ENCODE results near the gene RAPGEF2. TPM values are rescaled to one million over a fixed set of nuclear protein-coding genes. Genes with fewer than 3 reads are reported as not detected.

The RAPGEF2 gene
- total and polyA plus RNA-seq, 9 of the 15 experiments (the other 6 are each of a cell fraction or from before 2014, with no cell fraction given): 3.1 to 32.6 (median 23.1) TPM

GRCh38 chr4:159150396-159150795 lies 47.5 kb downstream of the RAPGEF2 start:
- DNase-seq (ENCODE audit: extremely low read depth in 1 of 4, low spot score in 3 of 4) (no peak), FAIRE-seq (no peak), ATAC-seq (peak; percentile 24)
- Histone ChIP-seq H3K9me3 (replicated peaks; ENCODE audit: control insufficient read depth, insufficient read depth, low read depth, low read length) (no peaks in the 10 kb centered on the region), H3K79me2 (ENCODE audit: control insufficient read depth, insufficient read depth, low read length) (peaks cover 93% of the 10 kb centered on the region), H3K4me2 (ENCODE audit: insufficient read depth, low read length) (peak overlapping the region; percentile 90), H2AFZ (ENCODE audit: low read depth, low read length) (peak overlapping the region; percentile 35), H3K9me1 (ENCODE audit: control insufficient read depth, insufficient read depth, low read length) (no peaks in the 10 kb centered on the region), H3K9ac (ENCODE audit: insufficient read depth in 1 of 2, low read depth in 2 of 2, low read length in 2 of 2) (peak overlapping the region; percentile 65 to 69; a peak in 3 of 4 replicates), H3K27me3 (ENCODE audit: control insufficient read depth in 2 of 2, insufficient read depth in 2 of 2, low read length in 2 of 2) (no peaks in the 10 kb centered on the region), H3K27ac (ENCODE audit: extremely low read depth, low read depth, low read length) (peak overlapping the region; percentile 93), H3K4me3 (peak overlapping the region; percentile 1; the same call in 1 of the 2 replicates), H3K4me1 (replicated peaks in 1 of 2; ENCODE audit: control insufficient read depth in 2 of 2, insufficient read depth in 2 of 2, low read length in 2 of 2) (peaks cover 15 to 63% of the 10 kb centered on the region in 2 experiments; a peak in 4 of 5 replicates), H3K36me3 (ENCODE audit: control insufficient read depth, insufficient read depth, low read length) (no peaks in the 10 kb centered on the region), H4K20me1 (replicated peaks; ENCODE audit: control insufficient read depth, insufficient read depth, low read length) (no peaks in the 10 kb centered on the region)
- ChIA-PET POLR2A (interaction anchor here (0.8 to 3.1 kb wide), 6 partner anchors 9 to 294 kb away, joined by 3 to 12 read pairs (median 7); no protein-coding TSS in a partner anchor), CTCF (ENCODE audit: low intra/inter-chr PET ratio) (no interaction called here)
- 21% methylated on average over 5 of the region's 5 CpGs for WGBS (ENCODE audit: insufficient coverage, low coverage, missing lambda C conversion rate)
- intact Hi-C loops (cut with micrococcal nuclease) (loop anchor here (2.0 to 5.0 kb wide), 2 partner anchors 46 to 108 kb away; no protein-coding TSS in a partner anchor), in situ Hi-C loops (cut with MboI) (no loop called here)
- TF ChIP-seq ZNF263 (CRISPR knock-in tag; IDR thresholded peaks at IDR 0.05; ENCODE audit: borderline replicate concordance): no peak
- no peak for TF ChIP-seq ZNF584 (CRISPR knock-in tag; IDR thresholded peaks at IDR 0.05; ENCODE audit: low read depth)
- TF ChIP-seq SAFB (IDR thresholded peaks at IDR 0.05; ENCODE audit: borderline replicate concordance, low read depth, low read length): no peak
- TF ChIP-seq AFF1 (IDR thresholded peaks at IDR 0.05; ENCODE audit: low read depth in 1 of 2, partially characterized antibody in 2 of 2): peak in 1 of 2 experiments; percentile 16
- peak; percentile 39; the same call in 1 of the 2 replicates for TF ChIP-seq NFRKB (IDR thresholded peaks at IDR 0.05; ENCODE audit: low read depth)
- TF ChIP-seq AFF4 (CRISPR knock-in tag; IDR thresholded peaks at IDR 0.05): 0 out of 2 replicates have a peak, but pooled peaks have one; percentile 21
- TF ChIP-seq NUFIP1 (IDR thresholded peaks at IDR 0.05; ENCODE audit: partially characterized antibody): no peak
- TF ChIP-seq ZKSCAN1 (IDR thresholded peaks at IDR 0.05; ENCODE audit: low read depth, low read length): no peak
- peak in 1 of 3 experiments; percentile 83 for TF ChIP-seq YY1 (IDR thresholded peaks at IDR 0.05; ENCODE audit: borderline replicate concordance in 1 of 3, control insufficient read depth in 1 of 3, extremely low read depth in 1 of 3, insufficient read depth in 3 of 3, insufficient read length in 1 of 3, insufficient replicate concordance in 2 of 3, low read depth in 1 of 3, low read length in 2 of 3)
- no peak for TF ChIP-seq KLF1 (tag; IDR thresholded peaks at IDR 0.05)
- no TSS peak for BruUV-seq (replicated peaks)
